Neural cell (in vitro differentiated cells): Measurements from ENCODE around the gene CSMD2.

Experiments used
- CTCF ChIP-seq: fragments of 450-650 bp; IDR thresholded peaks from 2 replicates; pipeline ENCODE4 v1.5.1; 2014; ENCODE audit warnings: antibody characterized with exemption, mild to moderate bottlenecking, moderate library complexity; ENCODE audit not compliant: poor library complexity, severe bottlenecking
- EP300 ChIP-seq: fragments of 450-650 bp; conservative IDR thresholded peaks from 2 replicates; pipeline ENCODE4 v1.6.1; 2014; ENCODE audit warnings: antibody characterized with exemption, mild to moderate bottlenecking, moderate library complexity; ENCODE audit not compliant: poor library complexity, severe bottlenecking
- EZH2 ChIP-seq: fragments of 200-600, 300-800 bp; shearing (Covaris generic), sonication (generic); IDR thresholded peaks from 2 replicates; pipeline ENCODE4 v1.6.1; 2014; ENCODE audit warnings: antibody characterized with exemption, low read length, borderline replicate concordance, mild to moderate bottlenecking; ENCODE audit not compliant: insufficient read depth, poor library complexity, severe bottlenecking
- MXI1 ChIP-seq: fragments of 450-650 bp; conservative IDR thresholded peaks from 2 replicates; pipeline ENCODE4 v1.6.1; 2014; ENCODE audit warnings: antibody characterized with exemption, mild to moderate bottlenecking; ENCODE audit not compliant: poor library complexity, severe bottlenecking
- POLR2AphosphoS5 ChIP-seq: IDR thresholded peaks from 2 replicates; pipeline ENCODE4 v1.6.1; 2012
- RAD21 ChIP-seq: fragments of 450-650 bp; conservative IDR thresholded peaks from 2 replicates; pipeline ENCODE4 v1.6.1; 2014; ENCODE audit warnings: antibody characterized with exemption, mild to moderate bottlenecking, moderate library complexity
- REST ChIP-seq: IDR thresholded peaks from 2 replicates; pipeline ENCODE4 v1.6.1; 2012; ENCODE audit warnings: borderline replicate concordance
- TAF1 ChIP-seq: IDR thresholded peaks from 2 replicates; pipeline ENCODE4 v1.6.1; 2012; ENCODE audit warnings: low read depth

GRCh38 chr1:33718186-33718585, 446.8 kb downstream of the CSMD2 start:
- TF ChIP-seq TAF1: no peak
- no peak for TF ChIP-seq CTCF
- no peak for TF ChIP-seq EP300
- no peak for TF ChIP-seq REST
- TF ChIP-seq MXI1: no peak
- TF ChIP-seq POLR2AphosphoS5: no peak
- no peak for TF ChIP-seq EZH2
- TF ChIP-seq RAD21: no peak
